Measurements from ENCODE around the gene PPP1R12A. TPM values are rescaled to one million over a fixed set of nuclear protein-coding genes. Genes with fewer than 3 reads are reported as not detected.

PPP1R12A gene
- polyA plus RNA-seq, 1 experiment, result 52.4 TPM

- H3K36me3 ChIP-seq (ENCODE audit: control insufficient read depth, insufficient read depth, low read length), result 0 out of 2 replicates have a peak, but pooled peaks cover 3% of the 10 kb centered on the region
- POLR2A ChIA-PET, result interaction anchor here (0.6 kb wide), 1 partner anchor 24 kb away, joined by 3 read pairs; no protein-coding TSS in a partner anchor
- TF ChIP-seq CTCF (IDR thresholded peaks at IDR 0.05; ENCODE audit: insufficient read depth, low read depth, low read length), result no peak
- no peak overlapping the region for H3K4me3 ChIP-seq (ENCODE audit: low read depth, low read length)
- H3K27me3 ChIP-seq (ENCODE audit: control insufficient read depth, insufficient read depth, low read length), result no peaks in the 10 kb centered on the region
- CTCF ChIA-PET, result interaction anchor here (1.1 kb wide), 1 partner anchor 9 kb away, joined by 4 read pairs; no protein-coding TSS in a partner anchor
- no peak for DNase-seq (ENCODE audit: low read depth)
Measured at GRCh38 chr12:79859646-79860045, 75.3 kb downstream of the PPP1R12A start.

GRCh38 chr12:79858518-79858917 is 76.4 kb downstream of the PPP1R12A start:
- ChIA-PET POLR2A (interaction anchor here (0.6 kb wide), 1 partner anchor 735 kb away, joined by 4 read pairs; no protein-coding TSS in a partner anchor), CTCF (no interaction called here)
- DNase-seq (ENCODE audit: low read depth), result peak; percentile 6
- no peaks in the 10 kb centered on the region for H3K27me3 ChIP-seq (ENCODE audit: control insufficient read depth, insufficient read depth, low read length)
- no peak for TF ChIP-seq CTCF (IDR thresholded peaks at IDR 0.05; ENCODE audit: insufficient read depth, low read depth, low read length)
- H3K4me3 ChIP-seq (ENCODE audit: low read depth, low read length), result no peak overlapping the region
- H3K36me3 ChIP-seq (ENCODE audit: control insufficient read depth, insufficient read depth, low read length), result 0 out of 2 replicates have a peak, but pooled peaks cover 3% of the 10 kb centered on the region

GRCh38 chr12:79857675-79858074 is 77.2 kb downstream of the PPP1R12A start:
- H3K36me3 ChIP-seq (ENCODE audit: control insufficient read depth, insufficient read depth, low read length), result 0 out of 2 replicates have a peak, but pooled peaks cover 3% of the 10 kb centered on the region
- CTCF ChIA-PET, result no interaction called here
- POLR2A ChIA-PET, result no interaction called here
- DNase-seq (ENCODE audit: low read depth), result no peak
- no peak overlapping the region for H3K4me3 ChIP-seq (ENCODE audit: low read depth, low read length)
- no peak for TF ChIP-seq CTCF (IDR thresholded peaks at IDR 0.05; ENCODE audit: insufficient read depth, low read depth, low read length)
- H3K27me3 ChIP-seq (ENCODE audit: control insufficient read depth, insufficient read depth, low read length), result no peaks in the 10 kb centered on the region

- POLR2A ChIA-PET, result no interaction called here
Measured at GRCh38 chr12:79850610-79851299, 84.1 kb downstream of the PPP1R12A start.

More at GRCh38 chr12:79850610-79851299, 84.1 kb downstream of the PPP1R12A start:
- Histone ChIP-seq H3K4me3 (ENCODE audit: low read depth, low read length) (no peak overlapping the region), H3K36me3 (ENCODE audit: control insufficient read depth, insufficient read depth, low read length) (no peaks in the 10 kb centered on the region), H3K27me3 (ENCODE audit: control insufficient read depth, insufficient read depth, low read length) (no peaks in the 10 kb centered on the region)
- no peak for DNase-seq (ENCODE audit: low read depth)
- no peak for TF ChIP-seq CTCF (IDR thresholded peaks at IDR 0.05; ENCODE audit: insufficient read depth, low read depth, low read length)
- CTCF ChIA-PET, result interaction anchor here (1.0 kb wide), 1 partner anchor 9 kb away, joined by 4 read pairs; no protein-coding TSS in a partner anchor
